ENCODE results near the gene ATP11A. TPM values are rescaled to one million over a fixed set of nuclear protein-coding genes. Genes with fewer than 3 reads are reported as not detected.

The ATP11A gene
- total RNA-seq, 2 experiments from 2014 or later = 63.1 to 68.4 TPM

DNA sequence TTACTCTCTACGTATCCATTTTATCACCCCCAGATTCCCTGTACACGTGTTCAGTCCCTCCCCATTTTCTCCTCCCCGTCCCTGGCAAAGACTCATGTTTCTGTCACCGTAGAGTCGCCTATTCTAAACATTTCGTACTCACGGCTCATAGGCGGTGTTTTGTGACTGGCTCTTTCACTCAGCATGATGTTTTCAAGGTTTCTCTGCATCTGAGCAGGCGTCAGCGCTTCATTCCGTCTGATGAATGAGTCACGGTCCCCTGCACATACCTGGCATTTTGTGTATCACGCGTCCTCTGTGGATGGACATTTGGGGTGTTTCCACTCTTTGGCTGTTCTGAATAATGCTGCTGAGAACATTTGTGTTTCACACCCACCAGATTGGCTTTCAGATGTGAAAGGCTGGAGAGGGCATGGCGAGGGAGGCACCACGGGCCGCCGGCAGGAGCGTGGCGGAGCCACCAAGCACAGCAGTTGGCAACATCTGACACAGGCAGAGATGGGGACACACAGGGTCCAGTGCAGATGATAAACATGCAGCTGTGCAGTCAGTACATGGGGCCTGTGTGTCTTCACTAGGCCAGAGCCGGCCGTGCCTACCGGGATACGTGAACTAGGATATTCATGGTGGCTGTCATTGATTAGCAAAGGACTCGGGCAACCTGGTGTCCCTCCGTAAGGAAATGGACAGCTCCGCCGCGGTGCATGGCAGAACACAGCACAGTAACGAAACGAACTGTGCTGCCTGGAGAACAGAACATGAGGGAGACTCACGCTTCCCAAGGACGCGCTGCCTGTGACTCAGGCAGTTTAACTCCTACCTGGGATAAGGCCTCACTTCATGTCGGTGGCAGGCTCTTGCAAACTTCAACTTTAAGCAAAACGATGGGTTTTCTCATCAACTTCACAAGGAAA is 117.2 kb downstream of the ATP11A start:
- POLR2A ChIA-PET = no interaction called here
- DNase-seq = no peak

DNA sequence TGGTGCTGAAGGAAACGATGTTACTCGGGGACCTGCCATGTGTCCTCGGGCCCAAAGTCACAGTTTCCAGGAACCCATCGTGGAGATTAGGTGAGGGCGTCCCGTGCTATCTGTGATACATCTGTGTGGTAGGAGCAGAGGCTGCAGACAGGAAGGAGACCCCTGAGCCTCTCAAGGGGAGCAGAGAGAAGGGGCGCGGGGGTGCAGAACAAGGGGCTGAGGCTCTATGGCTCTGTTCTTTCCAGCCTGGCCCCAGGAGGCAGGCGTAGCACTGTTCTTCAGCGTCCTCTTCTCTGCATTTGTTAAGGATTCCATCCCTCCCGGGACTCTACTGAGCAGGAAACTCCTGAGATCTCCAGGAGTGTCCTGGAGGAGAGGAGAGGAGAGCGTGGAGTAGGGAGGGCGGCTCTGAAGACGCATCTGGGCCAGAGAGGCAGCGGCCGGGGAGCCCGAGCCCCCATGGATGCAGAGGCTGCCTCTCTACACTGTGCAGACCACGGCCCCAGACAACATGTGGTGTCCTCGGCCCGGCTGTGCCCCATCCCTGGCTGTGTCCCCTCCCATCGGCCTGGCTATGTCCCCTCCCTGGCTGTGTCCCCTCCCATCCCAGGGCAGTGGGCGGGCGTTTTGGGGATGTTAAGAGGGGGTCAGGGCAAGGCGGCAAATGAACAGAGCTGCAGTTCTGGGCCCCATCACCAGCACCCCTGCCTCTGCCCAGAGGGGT is 118.0 kb downstream of the ATP11A start:
- no peaks in the 10 kb centered on the region for H3K9me3 Mint-ChIP-seq
- peaks cover 11% of the 10 kb centered on the region for H3K36me3 Mint-ChIP-seq (ENCODE audit: low read depth)
- H3K27me3 Mint-ChIP-seq = no peaks in the 10 kb centered on the region
- no peak overlapping the region for H3K27ac Mint-ChIP-seq
- ChIA-PET CTCF (no interaction called here), POLR2A (no interaction called here)
- no peak overlapping the region for H3K4me3 Mint-ChIP-seq
- no peaks in the 10 kb centered on the region for H3K4me1 Mint-ChIP-seq
- DNase-seq = no peak

More for the DNA sequence above, 117.2 kb downstream of the ATP11A start:
- H3K9me3 Mint-ChIP-seq = no peaks in the 10 kb centered on the region
- H3K4me3 Mint-ChIP-seq = no peak overlapping the region
- peaks cover 11% of the 10 kb centered on the region for H3K36me3 Mint-ChIP-seq (ENCODE audit: low read depth)
- no peak overlapping the region for H3K27ac Mint-ChIP-seq
- no peaks in the 10 kb centered on the region for H3K27me3 Mint-ChIP-seq
- no peaks in the 10 kb centered on the region for H3K4me1 Mint-ChIP-seq
- CTCF ChIA-PET = no interaction called here

DNA sequence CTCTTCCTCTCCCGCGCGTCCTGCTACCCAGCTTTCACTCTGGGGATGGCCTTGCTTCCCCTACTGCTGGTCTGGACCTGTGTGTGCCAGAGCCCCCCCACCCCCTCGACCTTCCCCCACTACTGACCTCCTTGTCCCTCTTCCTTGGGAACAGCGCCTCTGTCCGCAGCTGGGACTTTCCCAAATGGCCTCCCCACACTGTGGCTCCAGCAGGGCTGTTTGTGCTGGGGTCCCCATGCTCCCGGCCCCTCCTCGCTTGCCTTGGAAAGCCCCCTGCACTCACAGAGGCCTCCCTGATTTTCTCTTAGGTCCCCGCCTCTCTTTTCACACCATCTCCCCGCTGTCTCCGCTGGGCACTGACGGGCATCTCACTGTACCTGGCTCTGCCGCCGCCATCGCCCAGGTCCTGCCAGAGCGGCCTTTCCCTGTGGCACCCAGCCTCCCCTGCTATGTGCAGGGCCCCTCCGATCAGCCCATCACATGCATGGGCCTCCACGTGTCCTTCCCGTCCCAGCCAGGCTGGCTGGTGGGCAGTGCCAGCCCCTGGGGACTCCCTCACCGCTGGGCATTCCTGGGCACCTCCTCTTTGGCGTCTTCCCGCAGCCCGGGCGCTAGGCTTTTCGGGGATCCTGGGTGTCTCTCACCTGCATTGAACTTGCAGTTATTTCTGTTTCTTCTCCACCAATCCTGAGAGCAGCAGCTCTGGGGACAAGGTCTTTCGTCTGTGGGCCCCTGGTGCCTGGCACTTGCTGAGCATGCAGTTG is 118.7 kb downstream of the ATP11A start:
- no peak overlapping the region for H3K4me3 Mint-ChIP-seq
- peaks cover 15% of the 10 kb centered on the region for H3K36me3 Mint-ChIP-seq (ENCODE audit: low read depth)
- H3K27me3 Mint-ChIP-seq = no peaks in the 10 kb centered on the region
- CTCF ChIA-PET = no interaction called here
- H3K27ac Mint-ChIP-seq = no peak overlapping the region
- no peak for DNase-seq
- no peaks in the 10 kb centered on the region for H3K9me3 Mint-ChIP-seq
- H3K4me1 Mint-ChIP-seq = no peaks in the 10 kb centered on the region
- POLR2A ChIA-PET = no interaction called here

DNA sequence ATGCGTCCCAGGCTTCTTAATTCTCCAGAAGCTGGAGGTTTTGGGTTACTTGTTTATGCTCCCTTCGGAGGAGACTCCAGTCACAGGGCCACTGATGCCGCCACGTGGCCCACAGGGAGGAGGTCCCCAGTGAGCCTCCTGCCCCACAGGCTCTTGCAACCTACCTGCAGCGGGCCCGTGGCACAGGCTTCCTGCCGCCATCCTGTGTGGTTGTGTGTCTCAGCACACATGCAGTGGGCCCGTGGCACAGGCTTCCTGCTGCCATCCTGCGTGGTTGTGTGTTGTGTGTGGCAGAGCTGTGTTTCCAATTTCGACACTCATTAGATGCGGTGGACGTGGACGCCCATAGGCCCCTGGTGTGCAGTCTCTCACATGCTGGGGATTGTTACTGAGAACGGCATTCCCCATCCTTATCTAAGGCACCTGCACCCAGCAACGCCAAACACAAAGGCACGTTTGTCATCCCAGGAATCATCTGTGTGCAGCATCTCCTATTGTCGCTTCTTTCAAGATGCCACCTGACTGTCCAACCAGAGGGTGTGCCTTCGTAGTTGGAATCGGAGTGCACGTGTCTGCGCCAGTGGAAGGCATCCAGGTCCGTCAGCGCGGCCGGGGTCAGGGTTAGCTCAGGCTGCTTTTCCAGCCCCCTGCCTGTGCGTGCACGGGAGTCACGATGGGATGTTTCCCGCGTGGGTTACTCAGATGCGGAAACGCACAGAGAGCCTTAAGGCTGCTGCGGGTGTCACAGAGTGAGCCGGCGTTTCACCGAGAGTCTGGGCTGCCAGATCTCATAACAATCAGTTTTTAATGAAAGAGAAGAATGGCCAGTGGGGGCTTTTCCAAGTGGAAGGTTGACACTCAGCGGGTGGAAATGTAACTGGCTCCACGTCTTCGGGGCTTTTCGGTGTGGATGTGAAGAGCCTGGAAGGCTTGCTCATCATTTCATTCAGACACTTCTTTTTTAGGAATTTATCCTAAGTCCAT is 119.8 kb downstream of the ATP11A start:
- no peak overlapping the region for H3K27ac Mint-ChIP-seq
- POLR2A ChIA-PET = no interaction called here
- no peak for DNase-seq

GRCh38 chr13:112810608-112811007 is 120.8 kb downstream of the ATP11A start:
- no peak for DNase-seq
- Mint-ChIP-seq H3K9me3 (no peaks in the 10 kb centered on the region), H3K36me3 (ENCODE audit: low read depth) (peaks cover 26% of the 10 kb centered on the region), H3K27ac (no peak overlapping the region), H3K4me1 (no peaks in the 10 kb centered on the region), H3K27me3 (no peaks in the 10 kb centered on the region), H3K4me3 (no peak overlapping the region)
- ChIA-PET POLR2A (no interaction called here), CTCF (interaction anchor here (0.5 to 0.6 kb wide), 2 partner anchors 1171 to 1451 kb away, joined by 3 to 4 read pairs; no protein-coding TSS in a partner anchor)

More for the DNA sequence above, 119.8 kb downstream of the ATP11A start:
- Mint-ChIP-seq H3K9me3 (no peaks in the 10 kb centered on the region), H3K4me3 (no peak overlapping the region), H3K4me1 (no peaks in the 10 kb centered on the region), H3K36me3 (ENCODE audit: low read depth) (peaks cover 20% of the 10 kb centered on the region), H3K27me3 (no peaks in the 10 kb centered on the region)
- CTCF ChIA-PET = no interaction called here

GRCh38 chr13:112812306-112813055 is 122.6 kb downstream of the ATP11A start:
- no peaks in the 10 kb centered on the region for H3K9me3 Mint-ChIP-seq
- H3K27me3 Mint-ChIP-seq = no peaks in the 10 kb centered on the region
- no peak overlapping the region for H3K27ac Mint-ChIP-seq
- DNase-seq = no peak
- no peaks in the 10 kb centered on the region for H3K4me1 Mint-ChIP-seq
- ChIA-PET CTCF (interaction anchor here (1.0 to 1.2 kb wide), 2 partner anchors 10 to 62 kb away, joined by 3 to 6 read pairs; no protein-coding TSS in a partner anchor), POLR2A (no interaction called here)
- no peak overlapping the region for H3K4me3 Mint-ChIP-seq
- peaks cover 36% of the 10 kb centered on the region for H3K36me3 Mint-ChIP-seq (ENCODE audit: low read depth)

DNA sequence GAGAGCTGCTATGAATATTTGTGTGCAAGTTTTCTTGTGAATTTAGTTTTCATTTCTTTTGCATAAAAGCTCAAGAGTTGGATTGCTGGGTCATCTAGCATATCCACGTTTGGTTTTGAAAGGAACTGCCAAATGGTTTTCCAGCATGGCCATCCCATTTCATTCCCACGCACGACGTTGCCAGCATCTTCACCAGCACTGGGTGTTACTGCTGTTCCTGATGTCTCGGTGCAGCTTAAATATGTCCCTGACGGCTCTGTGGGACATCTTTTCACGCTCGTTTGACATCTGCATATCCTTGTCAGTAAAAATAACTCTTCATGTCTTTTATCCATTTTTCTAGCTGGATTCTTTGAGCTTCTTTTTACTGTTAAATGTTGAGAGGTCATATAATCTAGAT is 123.7 kb downstream of the ATP11A start:
- H3K27ac Mint-ChIP-seq = no peak overlapping the region
- ChIA-PET POLR2A (no interaction called here), CTCF (interaction anchor here (1.2 kb wide), 1 partner anchor 9 kb away, joined by 6 read pairs; no protein-coding TSS in a partner anchor)
- no peak overlapping the region for H3K4me3 Mint-ChIP-seq
- DNase-seq = no peak
- no peaks in the 10 kb centered on the region for H3K4me1 Mint-ChIP-seq
- no peaks in the 10 kb centered on the region for H3K9me3 Mint-ChIP-seq
- H3K36me3 Mint-ChIP-seq (ENCODE audit: low read depth) = peaks cover 47% of the 10 kb centered on the region
- H3K27me3 Mint-ChIP-seq = no peaks in the 10 kb centered on the region

- H3K27me3 Mint-ChIP-seq = no peaks in the 10 kb centered on the region
- POLR2A ChIA-PET = interaction anchor here (0.8 kb wide), 1 partner anchor 548 kb away, joined by 3 read pairs; no protein-coding TSS in a partner anchor
- no peak for DNase-seq
- no peak overlapping the region for H3K4me3 Mint-ChIP-seq
- CTCF ChIA-PET = no interaction called here
- H3K36me3 Mint-ChIP-seq (ENCODE audit: low read depth) = peaks cover 60% of the 10 kb centered on the region
- no peak overlapping the region for H3K27ac Mint-ChIP-seq
- no peaks in the 10 kb centered on the region for H3K9me3 Mint-ChIP-seq
- H3K4me1 Mint-ChIP-seq = no peaks in the 10 kb centered on the region
Measured at GRCh38 chr13:112814905-112815585, 125.2 kb downstream of the ATP11A start.

GRCh38 chr13:112815871-112816270 is 126.0 kb downstream of the ATP11A start:
- Mint-ChIP-seq H3K9me3 (no peaks in the 10 kb centered on the region), H3K27ac (no peak overlapping the region), H3K36me3 (ENCODE audit: low read depth) (peaks cover 56% of the 10 kb centered on the region), H3K27me3 (no peaks in the 10 kb centered on the region), H3K4me1 (no peaks in the 10 kb centered on the region), H3K4me3 (no peak overlapping the region)
- DNase-seq = no peak
- POLR2A ChIA-PET = no interaction called here
- CTCF ChIA-PET = no interaction called here

- Mint-ChIP-seq H3K27ac (no peak overlapping the region), H3K27me3 (no peaks in the 10 kb centered on the region), H3K4me1 (no peaks in the 10 kb centered on the region), H3K9me3 (no peaks in the 10 kb centered on the region), H3K4me3 (no peak overlapping the region), H3K36me3 (ENCODE audit: low read depth) (peaks cover 58% of the 10 kb centered on the region)
- ChIA-PET POLR2A (no interaction called here), CTCF (no interaction called here)
- no peak for DNase-seq
Measured at GRCh38 chr13:112818040-112818697, 128.3 kb downstream of the ATP11A start.

- H3K9me3 Mint-ChIP-seq = no peaks in the 10 kb centered on the region
- H3K27ac Mint-ChIP-seq = no peak overlapping the region
- ChIA-PET CTCF (no interaction called here), POLR2A (no interaction called here)
- no peak for DNase-seq
- H3K4me3 Mint-ChIP-seq = no peak overlapping the region
- H3K27me3 Mint-ChIP-seq = no peaks in the 10 kb centered on the region
- no peaks in the 10 kb centered on the region for H3K4me1 Mint-ChIP-seq
- peaks cover 53% of the 10 kb centered on the region for H3K36me3 Mint-ChIP-seq (ENCODE audit: low read depth)
Measured at GRCh38 chr13:112818698-112819045, 128.8 kb downstream of the ATP11A start.

All from activated CD4-positive, alpha-beta T cell treated with anti-CD3 and anti-CD28 coated beads, Interleukin-2, amount 10 ng/mL, durations not matched to agents 7 days and 5 days (primary cell).